ENCODE data around the gene SAMD13. TPM values are rescaled to one million over a fixed set of nuclear protein-coding genes. Genes with fewer than 3 reads are reported as not detected.
A peak's percentile ranks its signal among the peaks of the same experiment; 100 is the strongest.

Gene SAMD13
- total and polyA plus RNA-seq, 4 donors, result 0.17 to 0.61 (median 0.17) TPM; not detected in 1

DNA sequence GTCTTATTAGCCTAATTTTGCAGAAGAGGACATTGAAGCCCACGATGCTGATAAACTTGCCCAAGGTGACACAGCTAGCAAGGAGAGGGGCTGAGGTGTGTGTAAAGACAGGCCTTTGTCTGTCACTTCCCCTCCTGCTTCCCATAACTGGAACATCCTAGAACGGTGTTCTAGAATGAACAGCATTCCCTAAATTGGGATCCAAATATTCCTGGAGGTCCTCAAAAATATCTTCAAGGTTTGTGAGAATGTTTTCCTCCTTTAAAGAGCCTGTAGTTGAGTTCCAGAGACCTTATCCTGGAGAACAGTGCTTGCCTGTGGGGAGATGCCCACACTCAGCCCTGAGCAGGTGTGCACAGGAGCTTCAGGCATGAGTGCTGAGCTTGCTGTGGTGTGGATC, 41.5 kb upstream of the SAMD13 start:
- no peak overlapping the region for H3K27ac ChIP-seq (ENCODE audit: low read depth in 1 of 2, low read length in 2 of 2)
- H3K4me1 ChIP-seq (ENCODE audit: control insufficient read depth in 4 of 4, insufficient read depth in 4 of 4, low read length in 3 of 4), result peaks cover 0 to 3% (median 0%) of the 10 kb centered on the region in 4 donors
- TF ChIP-seq, protein P1, sequence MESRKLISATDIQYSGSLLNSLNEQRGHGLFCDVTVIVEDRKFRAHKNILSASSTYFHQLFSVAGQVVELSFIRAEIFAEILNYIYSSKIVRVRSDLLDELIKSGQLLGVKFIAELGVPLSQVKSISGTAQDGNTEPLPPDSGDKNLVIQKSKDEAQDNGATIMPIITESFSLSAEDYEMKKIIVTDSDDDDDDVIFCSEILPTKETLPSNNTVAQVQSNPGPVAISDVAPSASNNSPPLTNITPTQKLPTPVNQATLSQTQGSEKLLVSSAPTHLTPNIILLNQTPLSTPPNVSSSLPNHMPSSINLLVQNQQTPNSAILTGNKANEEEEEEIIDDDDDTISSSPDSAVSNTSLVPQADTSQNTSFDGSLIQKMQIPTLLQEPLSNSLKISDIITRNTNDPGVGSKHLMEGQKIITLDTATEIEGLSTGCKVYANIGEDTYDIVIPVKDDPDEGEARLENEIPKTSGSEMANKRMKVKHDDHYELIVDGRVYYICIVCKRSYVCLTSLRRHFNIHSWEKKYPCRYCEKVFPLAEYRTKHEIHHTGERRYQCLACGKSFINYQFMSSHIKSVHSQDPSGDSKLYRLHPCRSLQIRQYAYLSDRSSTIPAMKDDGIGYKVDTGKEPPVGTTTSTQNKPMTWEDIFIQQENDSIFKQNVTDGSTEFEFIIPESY (IDR thresholded peaks at IDR 0.05), result no peak
- TF ChIP-seq FOXA1 (IDR thresholded peaks at IDR 0.05) (no peak), NR2F2 (IDR thresholded peaks at IDR 0.05) (no peak), TAF1 (conservative IDR thresholded peaks at IDR 0.05) (no peak), EGR1 (IDR thresholded peaks at IDR 0.05; ENCODE audit: low read depth in 2 of 2) (no peak), FOXA2 (IDR thresholded peaks at IDR 0.05) (no peak), SP1 (IDR thresholded peaks at IDR 0.05) (no peak), HNF4G (IDR thresholded peaks at IDR 0.05) (no peak), GABPA (IDR thresholded peaks at IDR 0.05 in 1 of 2, conservative IDR thresholded peaks at IDR 0.05 in 1 of 2) (no peak), RAD21 (IDR thresholded peaks at IDR 0.05) (no peak), HNF4A (conservative IDR thresholded peaks at IDR 0.05) (no peak), JUND (IDR thresholded peaks at IDR 0.05) (no peak)
- TF ChIP-seq, protein P2, sequence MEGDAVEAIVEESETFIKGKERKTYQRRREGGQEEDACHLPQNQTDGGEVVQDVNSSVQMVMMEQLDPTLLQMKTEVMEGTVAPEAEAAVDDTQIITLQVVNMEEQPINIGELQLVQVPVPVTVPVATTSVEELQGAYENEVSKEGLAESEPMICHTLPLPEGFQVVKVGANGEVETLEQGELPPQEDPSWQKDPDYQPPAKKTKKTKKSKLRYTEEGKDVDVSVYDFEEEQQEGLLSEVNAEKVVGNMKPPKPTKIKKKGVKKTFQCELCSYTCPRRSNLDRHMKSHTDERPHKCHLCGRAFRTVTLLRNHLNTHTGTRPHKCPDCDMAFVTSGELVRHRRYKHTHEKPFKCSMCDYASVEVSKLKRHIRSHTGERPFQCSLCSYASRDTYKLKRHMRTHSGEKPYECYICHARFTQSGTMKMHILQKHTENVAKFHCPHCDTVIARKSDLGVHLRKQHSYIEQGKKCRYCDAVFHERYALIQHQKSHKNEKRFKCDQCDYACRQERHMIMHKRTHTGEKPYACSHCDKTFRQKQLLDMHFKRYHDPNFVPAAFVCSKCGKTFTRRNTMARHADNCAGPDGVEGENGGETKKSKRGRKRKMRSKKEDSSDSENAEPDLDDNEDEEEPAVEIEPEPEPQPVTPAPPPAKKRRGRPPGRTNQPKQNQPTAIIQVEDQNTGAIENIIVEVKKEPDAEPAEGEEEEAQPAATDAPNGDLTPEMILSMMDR (IDR thresholded peaks at IDR 0.05; ENCODE audit: low read depth, low read length, missing input control), result no peak
- TF ChIP-seq, protein P3, sequence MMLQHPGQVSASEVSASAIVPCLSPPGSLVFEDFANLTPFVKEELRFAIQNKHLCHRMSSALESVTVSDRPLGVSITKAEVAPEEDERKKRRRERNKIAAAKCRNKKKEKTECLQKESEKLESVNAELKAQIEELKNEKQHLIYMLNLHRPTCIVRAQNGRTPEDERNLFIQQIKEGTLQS (IDR thresholded peaks at IDR 0.05), result no peak
- TF ChIP-seq, protein P4, sequence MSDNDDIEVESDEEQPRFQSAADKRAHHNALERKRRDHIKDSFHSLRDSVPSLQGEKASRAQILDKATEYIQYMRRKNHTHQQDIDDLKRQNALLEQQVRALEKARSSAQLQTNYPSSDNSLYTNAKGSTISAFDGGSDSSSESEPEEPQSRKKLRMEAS (IDR thresholded peaks at IDR 0.05), result no peak
- 95% methylated on average over 2 of the region's 2 CpGs for WGBS
- DNase-seq (ENCODE audit: low spot score), result no peak
- H3K36me3 ChIP-seq (ENCODE audit: control insufficient read depth in 4 of 4, insufficient read depth in 3 of 4, low read depth in 1 of 4, low read length in 3 of 4), result no peaks in the 10 kb centered on the region
- H3K4me3 ChIP-seq (ENCODE audit: low read depth in 1 of 3, low read length in 3 of 3), result no peak overlapping the region
- no peak overlapping the region for H3K9ac ChIP-seq (ENCODE audit: low read depth in 1 of 2, low read length in 2 of 2)
- no peaks in the 10 kb centered on the region for H3K27me3 ChIP-seq (ENCODE audit: control insufficient read depth in 4 of 4, insufficient read depth in 4 of 4, low read length in 3 of 4)
- no peaks in the 10 kb centered on the region for H3K9me3 ChIP-seq (ENCODE audit: control insufficient read depth in 4 of 4, low read length in 3 of 4)

DNA sequence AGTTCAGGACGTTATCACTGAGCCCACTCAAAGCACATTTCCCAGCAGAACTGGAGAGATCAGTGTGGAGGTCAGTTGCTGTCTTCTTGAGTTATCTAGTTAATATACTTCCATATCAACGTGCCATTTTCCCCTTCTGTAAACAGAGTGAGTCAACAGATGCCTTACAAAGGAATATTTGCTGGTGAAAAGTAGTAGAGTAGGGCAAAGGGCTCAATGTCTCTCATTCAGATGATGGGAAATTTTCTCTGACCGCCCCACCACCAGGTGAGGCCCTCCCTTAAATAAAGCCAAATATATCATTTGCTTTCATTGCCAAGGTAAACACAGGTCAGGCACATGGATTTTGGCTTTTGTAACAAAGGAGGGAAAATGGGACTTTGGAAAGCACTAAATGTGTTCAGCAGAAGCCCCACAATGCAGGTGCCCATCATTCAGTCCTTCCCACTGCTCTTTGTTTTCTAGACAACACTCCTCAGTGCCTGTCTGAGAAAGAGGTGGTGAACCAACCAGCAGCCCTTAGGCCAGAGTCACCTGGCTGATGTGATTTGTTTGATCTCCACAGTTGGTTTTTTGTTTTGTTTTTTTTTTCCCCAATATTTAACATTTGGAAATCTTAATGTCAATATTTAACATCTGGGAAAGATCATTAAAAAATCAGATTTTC, 40.5 kb upstream of the SAMD13 start:
- Histone ChIP-seq H3K36me3 (ENCODE audit: control insufficient read depth in 4 of 4, insufficient read depth in 3 of 4, low read depth in 1 of 4, low read length in 3 of 4) (no peaks in the 10 kb centered on the region), H3K4me3 (ENCODE audit: low read depth in 1 of 3, low read length in 3 of 3) (no peak overlapping the region), H3K4me1 (ENCODE audit: control insufficient read depth in 4 of 4, insufficient read depth in 4 of 4, low read length in 3 of 4) (peaks cover 0 to 3% (median 0%) of the 10 kb centered on the region in 4 donors), H3K9ac (ENCODE audit: low read depth in 1 of 2, low read length in 2 of 2) (no peak overlapping the region), H3K27me3 (ENCODE audit: control insufficient read depth in 4 of 4, insufficient read depth in 4 of 4, low read length in 3 of 4) (no peaks in the 10 kb centered on the region), H3K9me3 (ENCODE audit: control insufficient read depth in 4 of 4, low read length in 3 of 4) (no peaks in the 10 kb centered on the region), H3K27ac (ENCODE audit: low read depth in 1 of 2, low read length in 2 of 2) (no peak overlapping the region)
- 21% methylated on average over 3 of the region's 3 CpGs for WGBS
- no peak for DNase-seq (ENCODE audit: low spot score)
- peak; percentile 19 to 61 for TF ChIP-seq RXRA (IDR thresholded peaks at IDR 0.05)
- peak; percentile 64 for TF ChIP-seq YY1 (IDR thresholded peaks at IDR 0.05)
- peak in 1 of 2 donors; percentile 44 for TF ChIP-seq HNF4A (conservative IDR thresholded peaks at IDR 0.05)
- no peak for TF ChIP-seq GABPA (IDR thresholded peaks at IDR 0.05 in 1 of 2, conservative IDR thresholded peaks at IDR 0.05 in 1 of 2)
- TF ChIP-seq SP1 (IDR thresholded peaks at IDR 0.05), result peak; percentile 37
- TF ChIP-seq, protein P3 (IDR thresholded peaks at IDR 0.05), result no peak
- TF ChIP-seq EGR1 (IDR thresholded peaks at IDR 0.05; ENCODE audit: low read depth in 2 of 2), result no peak
- peak; percentile 48 for TF ChIP-seq FOXA1 (IDR thresholded peaks at IDR 0.05)
- no peak for TF ChIP-seq TAF1 (conservative IDR thresholded peaks at IDR 0.05)
- peak in 1 of 2 donors; percentile 61 for TF ChIP-seq JUND (IDR thresholded peaks at IDR 0.05)
- TF ChIP-seq, protein P1 (IDR thresholded peaks at IDR 0.05), result no peak
- TF ChIP-seq, protein P4 (IDR thresholded peaks at IDR 0.05), result peak; percentile 8
- TF ChIP-seq NR2F2 (IDR thresholded peaks at IDR 0.05), result no peak
- TF ChIP-seq FOXA2 (IDR thresholded peaks at IDR 0.05), result peak; percentile 91
- TF ChIP-seq, protein P5, sequence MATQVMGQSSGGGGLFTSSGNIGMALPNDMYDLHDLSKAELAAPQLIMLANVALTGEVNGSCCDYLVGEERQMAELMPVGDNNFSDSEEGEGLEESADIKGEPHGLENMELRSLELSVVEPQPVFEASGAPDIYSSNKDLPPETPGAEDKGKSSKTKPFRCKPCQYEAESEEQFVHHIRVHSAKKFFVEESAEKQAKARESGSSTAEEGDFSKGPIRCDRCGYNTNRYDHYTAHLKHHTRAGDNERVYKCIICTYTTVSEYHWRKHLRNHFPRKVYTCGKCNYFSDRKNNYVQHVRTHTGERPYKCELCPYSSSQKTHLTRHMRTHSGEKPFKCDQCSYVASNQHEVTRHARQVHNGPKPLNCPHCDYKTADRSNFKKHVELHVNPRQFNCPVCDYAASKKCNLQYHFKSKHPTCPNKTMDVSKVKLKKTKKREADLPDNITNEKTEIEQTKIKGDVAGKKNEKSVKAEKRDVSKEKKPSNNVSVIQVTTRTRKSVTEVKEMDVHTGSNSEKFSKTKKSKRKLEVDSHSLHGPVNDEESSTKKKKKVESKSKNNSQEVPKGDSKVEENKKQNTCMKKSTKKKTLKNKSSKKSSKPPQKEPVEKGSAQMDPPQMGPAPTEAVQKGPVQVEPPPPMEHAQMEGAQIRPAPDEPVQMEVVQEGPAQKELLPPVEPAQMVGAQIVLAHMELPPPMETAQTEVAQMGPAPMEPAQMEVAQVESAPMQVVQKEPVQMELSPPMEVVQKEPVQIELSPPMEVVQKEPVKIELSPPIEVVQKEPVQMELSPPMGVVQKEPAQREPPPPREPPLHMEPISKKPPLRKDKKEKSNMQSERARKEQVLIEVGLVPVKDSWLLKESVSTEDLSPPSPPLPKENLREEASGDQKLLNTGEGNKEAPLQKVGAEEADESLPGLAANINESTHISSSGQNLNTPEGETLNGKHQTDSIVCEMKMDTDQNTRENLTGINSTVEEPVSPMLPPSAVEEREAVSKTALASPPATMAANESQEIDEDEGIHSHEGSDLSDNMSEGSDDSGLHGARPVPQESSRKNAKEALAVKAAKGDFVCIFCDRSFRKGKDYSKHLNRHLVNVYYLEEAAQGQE (IDR thresholded peaks at IDR 0.05), result no peak
- peak in 1 of 2 donors; percentile 31 for TF ChIP-seq RAD21 (IDR thresholded peaks at IDR 0.05)
